HuH-7 (cell line): ENCODE measurements around the gene DOCK9.

Source experiments
- DNase-seq: peaks from one replicate; pipeline ENCODE4 v3.0.0; 2011; ENCODE audit warnings: low spot score

Gene DOCK9

DNA sequence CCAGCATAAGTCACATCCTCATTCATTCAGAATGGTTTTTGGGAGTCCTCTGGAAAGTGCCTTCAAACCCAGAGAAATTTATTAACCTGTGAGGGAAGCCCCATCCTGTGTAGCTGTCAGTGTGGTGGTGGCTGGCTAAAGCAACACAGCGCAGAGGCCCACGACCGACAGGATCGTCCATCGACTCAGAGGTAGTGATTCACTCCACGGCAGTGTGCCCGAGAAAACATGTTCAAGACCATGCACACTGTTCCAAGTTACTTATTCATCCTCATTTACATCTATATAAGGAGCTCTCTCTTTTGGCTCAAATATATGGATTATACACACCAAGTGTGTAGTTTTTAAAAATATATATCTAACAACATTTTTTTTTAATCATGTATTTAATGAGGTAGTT lies 129.1 kb downstream of the DOCK9 start:
- no peak for DNase-seq

DNA sequence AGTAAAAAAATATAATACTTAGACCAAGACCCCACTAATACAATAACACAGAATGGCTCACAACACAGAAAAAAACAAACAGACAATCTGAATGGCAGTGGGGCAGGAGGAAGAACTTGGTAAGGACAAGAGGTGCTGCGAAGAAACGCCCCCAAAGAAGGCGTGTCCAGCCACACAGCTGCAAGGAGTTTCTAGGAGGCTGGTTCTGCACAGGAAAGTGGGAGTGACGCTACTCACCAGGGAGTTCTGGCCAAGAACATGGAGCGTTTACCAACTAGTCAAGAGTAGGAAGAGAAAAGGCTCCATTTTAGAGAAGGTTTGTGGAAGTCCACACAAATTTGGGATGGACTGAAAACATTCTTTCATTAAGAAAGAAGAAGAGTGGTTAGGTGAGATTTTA lies 130.1 kb downstream of the DOCK9 start:
- no peak for DNase-seq

DNA sequence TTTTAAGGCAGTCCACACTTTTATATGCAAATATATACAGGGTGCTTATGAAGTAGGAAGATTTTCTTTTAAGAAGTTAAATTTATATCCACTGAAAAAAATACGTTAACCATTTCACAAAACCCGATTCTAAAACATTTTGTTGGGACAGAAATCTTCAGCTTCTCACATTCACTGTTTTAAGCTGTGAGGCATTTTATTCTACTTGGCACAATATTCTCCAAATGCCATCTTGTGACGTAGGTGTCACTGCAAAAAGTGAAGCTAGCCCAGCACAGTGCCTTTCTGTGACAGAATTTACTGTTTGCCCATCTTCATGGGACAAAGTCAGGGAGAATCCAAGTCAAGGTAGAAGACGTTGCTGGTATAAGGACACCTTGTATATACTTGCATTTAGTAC lies 130.9 kb downstream of the DOCK9 start:
- no peak for DNase-seq

DNA sequence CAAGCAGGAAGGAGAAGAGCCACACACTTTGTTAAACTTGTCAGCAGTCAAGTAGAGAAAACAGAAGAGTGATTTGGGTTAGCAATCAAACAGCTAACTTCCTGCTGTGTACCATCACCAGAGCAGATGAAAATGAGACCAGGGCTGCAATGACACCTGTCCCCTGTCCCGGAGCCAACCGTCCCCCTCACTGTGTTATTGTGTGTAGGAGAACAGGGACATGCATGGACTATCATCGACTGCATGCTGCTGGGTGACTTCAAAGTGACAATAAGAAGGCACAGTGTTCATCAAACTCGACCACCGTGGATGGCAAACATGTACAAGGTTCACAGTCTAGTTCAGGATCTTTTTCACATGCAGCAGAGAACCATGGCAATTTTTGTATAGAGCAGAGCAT lies 131.3 kb downstream of the DOCK9 start:
- no peak for DNase-seq

DNA sequence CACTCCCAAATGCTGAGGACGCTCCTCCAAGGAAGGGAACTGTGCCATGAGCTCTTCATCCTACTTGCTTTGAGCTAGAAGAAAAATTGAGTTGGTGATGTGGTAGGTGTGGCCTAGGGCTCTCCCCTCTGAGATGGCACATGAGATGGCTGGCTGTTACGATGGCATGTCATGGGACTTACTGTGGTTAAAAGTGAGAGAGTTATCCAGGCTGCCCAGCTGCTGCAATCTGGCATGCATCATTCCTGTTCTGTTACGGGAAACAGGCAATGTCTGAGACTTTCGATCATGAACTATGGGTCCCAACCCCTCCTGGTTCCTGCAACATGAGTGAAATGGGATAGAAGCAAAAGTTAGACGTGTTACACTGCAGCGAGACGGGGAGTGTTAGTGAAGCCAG lies 132.1 kb downstream of the DOCK9 start:
- no peak for DNase-seq

DNA sequence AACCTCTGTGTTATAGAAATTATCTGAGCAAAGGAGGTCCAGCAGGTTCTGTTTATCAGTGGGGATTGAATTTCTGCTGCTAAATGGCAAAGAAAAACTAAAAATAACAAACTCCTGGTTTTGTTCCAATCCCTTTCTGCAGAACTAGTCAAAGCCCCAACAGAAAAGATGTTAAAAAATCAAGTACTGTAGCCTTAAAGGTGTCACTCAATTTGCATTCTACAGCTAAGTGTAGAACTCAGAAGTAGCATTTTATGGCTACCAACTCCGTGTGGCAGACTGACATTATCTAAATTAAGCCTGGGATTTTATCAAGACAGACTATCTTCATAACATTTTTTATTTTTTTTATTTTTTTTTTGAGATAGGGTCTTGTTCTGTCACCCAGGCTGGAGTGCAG lies 133.8 kb downstream of the DOCK9 start:
- no peak for DNase-seq

DNA sequence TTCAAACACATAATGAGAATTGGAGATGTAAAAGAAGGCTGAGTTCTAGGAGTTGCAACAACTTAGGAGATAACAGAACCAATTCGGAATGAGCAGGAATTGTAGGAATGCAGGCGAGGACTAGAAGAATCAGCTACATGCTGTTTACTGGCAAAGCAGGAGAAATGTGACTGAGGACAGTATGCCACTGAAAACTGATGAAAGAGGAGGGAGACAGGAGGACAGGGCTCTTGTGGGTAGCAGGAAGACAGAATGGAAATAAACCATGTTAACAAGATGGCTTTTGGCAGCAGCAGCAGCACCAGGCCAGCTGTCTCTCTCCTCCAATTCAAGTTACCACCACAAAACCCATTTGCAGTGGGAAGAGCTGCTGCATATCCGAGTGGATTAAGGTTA lies 134.4 kb downstream of the DOCK9 start:
- no peak for DNase-seq

DNA sequence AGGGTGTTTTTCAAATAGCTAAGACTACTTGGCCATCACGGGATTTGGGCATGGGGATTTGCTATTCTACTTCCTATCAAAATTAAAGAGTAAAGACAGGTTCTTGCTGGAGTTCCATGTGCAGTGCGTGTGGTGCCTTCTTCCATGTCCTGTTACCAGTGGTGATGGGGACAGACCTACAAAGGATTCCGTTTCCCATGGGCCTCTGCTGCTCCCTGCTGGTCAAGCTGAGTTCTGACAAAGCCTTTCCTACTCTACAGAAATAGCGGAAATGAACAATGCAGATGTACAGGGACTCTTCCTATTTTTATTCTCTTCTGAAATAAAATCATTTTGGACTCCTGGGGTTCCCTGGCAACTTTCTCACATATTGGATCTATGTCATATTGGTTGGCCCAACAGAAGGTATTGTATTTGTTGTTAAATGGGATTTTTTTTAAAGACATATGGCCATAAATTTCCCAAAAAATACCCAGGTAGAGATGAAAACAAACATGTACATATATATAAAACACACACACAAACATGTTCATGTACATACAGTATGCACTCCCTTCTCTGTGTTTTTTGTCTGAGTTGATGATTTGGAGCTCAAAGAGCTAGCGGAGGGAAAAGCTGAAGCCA lies 134.9 kb downstream of the DOCK9 start:
- DNase-seq = peak; percentile 28

DNA sequence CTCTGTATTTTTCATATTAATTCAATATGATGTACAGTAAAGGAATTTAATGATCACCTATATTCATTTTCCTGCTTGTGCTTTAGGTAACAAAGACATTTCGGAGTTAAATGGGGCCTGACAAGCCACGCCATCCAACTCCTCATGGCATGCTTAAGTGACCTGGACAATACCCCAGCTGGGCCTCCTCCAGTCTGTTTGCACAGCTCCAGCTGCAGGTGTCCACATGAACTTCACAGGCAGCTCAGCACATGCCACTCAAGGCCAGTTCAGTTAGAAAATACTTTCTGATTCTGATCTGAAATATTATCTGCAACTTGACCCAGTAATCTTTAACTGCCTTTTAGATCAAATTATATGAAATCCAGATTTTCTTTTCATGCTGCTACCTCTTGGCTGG lies 135.8 kb downstream of the DOCK9 start:
- no peak for DNase-seq

DNA sequence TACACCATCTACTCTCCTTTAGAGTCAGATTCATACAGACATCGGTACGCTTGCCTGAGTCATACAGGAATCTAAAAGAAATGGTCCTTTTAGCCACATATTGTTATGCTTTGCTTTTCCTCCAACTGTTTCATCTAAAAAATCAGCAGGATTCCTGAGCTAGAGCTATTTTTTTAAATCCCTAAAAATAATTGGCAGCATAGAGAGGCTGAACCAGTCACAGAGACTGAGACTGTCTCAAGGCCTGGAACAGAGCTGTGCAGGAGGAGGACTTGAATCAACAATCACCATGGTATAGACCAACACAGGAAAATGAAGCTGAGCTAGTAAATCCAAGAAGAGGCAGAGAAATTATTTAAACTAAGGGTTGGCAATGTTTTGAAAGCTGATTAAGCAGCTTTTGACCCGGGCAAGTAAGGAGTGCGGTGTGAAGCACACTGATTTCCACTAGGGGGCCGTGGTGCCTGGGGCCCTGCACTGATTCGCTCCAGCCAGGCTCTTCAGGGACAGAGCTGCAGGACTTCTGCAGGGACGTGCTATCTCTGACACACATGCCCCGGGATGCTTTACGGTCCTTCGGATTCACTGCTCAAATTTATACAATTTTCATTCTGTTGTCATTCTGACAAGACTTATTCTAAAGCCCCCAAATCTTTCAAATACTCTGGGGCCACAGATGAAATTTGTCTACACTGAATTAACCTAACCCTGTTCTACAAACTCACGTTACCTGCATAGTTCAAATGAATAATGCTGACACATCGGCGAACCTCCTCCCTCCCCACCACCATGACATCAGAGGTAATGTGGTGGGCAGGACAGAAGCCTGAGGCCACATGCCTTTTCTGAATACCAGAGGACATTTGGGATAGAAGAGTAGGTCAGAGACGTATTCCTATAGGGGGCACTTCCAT lies 137.8 kb downstream of the DOCK9 start:
- DNase-seq = peak; percentile 45

DNA sequence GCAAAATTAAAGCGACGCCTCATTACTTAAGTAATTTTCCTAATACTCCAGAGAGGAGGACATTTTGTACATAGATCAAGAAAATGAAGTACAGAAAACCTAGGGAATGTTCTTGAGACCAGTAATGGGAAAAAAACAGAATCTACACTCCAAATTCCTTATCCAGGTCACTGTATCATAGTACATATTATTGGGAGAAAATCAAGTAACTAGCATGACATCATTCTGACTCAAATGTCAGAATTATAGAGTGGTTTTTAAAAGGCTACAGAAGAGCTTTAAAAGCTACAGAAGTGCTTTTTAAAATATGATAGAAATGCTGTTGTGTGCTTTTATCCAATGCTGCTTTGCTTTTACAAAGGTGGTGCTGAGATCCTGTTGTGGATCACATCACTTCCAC lies 139.1 kb downstream of the DOCK9 start:
- no peak for DNase-seq

DNA sequence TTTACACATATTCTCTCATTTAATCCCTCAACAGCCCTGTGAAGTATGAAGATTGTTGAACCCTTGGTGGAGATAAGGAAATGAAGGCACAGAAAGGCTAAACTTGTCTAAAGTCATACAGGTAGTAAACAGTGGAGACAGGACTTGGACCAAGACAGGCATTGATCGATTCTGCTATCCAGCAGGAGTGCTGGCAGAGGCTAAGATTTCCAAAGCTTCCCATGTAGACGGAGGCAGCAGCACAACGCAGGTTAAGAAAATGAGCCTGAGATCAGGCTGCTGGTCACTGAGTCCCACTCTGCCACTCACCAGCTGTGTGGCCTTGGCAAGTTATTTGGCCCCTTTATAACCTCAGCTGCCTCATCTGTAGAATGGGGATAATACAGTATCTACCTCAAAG lies 140.0 kb downstream of the DOCK9 start:
- no peak for DNase-seq

DNA sequence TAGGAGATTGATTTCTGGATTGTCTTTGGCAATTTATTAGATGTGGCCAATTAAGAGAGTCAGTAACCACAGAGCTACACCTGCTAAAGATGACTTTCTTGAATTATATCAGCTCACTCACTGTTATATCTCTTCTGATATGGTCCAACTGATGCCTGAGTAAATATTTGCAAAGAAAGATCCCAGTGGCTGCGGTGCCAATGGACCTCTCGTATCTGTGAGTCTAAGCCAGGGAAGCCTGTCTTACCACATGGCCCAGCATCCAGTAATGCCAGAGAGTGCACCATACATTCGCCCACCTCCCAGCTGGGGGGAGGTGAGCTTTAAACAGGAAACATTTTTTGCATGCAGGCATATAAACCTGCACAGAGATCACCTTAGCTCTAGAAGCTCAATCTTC lies 142.7 kb downstream of the DOCK9 start:
- no peak for DNase-seq

DNA sequence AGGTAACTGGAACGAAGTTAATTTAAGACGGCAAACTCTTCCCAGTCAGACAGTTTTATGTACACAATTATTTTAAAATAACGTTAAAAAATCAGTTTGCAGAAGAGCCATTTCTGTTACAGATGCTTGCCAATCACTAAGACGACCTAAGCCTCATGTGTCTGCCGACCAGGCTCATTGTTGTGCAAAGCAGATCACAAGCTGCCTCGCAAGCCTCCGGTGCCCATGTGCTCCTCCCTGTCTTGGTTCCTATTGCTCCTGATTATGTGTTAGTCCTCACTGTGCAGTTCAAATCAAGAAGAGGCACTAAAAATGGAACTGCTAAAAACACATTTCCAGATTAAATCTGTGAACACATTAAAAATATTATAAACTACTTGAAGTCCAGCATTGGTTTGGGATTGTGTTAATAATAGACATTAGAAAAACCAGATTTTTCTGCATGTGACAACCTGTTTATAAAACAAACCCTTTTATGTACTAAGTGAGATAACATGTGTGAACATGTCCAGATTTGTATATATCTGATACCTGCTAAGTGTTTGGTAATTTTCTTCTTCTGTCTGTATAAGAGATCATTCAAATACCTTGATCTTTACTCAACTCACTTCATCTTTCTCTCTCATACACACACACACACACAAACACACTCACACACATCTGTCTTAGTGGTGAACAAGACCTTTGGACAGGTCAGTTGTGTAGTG lies 143.5 kb downstream of the DOCK9 start:
- no peak for DNase-seq

DNA sequence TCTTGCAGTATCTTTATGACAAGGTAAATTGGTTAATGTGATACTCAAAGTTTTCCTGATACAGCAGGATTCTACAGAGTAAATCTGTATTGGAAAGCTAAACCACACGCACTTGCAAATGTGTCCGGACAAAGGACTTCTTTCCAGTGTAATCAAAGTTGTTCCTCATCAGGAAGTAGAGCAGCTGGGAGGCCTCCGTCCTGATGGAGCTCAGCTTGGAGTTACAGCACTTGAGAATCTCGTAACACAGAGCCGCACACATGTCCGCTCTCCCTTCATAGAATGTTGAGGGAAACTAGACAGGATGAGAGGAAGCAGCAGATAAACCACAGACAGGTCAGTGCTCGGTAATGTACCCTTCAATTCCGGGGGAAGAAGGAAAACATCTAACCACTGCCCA lies 146.6 kb downstream of the DOCK9 start:
- no peak for DNase-seq

DNA sequence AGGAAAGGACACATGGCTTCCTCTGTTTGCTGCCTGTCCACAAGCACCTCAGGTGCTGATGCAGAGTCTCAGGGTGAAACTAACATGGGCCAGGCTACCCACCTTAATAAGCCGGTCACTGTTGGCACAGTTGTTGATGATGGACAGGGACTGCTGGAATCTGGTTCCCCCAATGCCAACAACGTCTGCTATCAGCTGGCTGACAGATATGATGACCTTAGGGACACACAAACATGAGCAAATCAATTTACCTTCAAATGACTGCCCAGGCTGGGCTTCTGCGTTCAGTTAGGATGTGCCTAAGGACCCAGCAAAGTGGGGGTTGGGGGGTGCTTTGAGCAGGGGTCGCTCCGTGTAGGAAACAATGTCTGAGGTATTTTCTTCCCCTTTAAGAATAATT lies 148.3 kb downstream of the DOCK9 start:
- no peak for DNase-seq

DNA sequence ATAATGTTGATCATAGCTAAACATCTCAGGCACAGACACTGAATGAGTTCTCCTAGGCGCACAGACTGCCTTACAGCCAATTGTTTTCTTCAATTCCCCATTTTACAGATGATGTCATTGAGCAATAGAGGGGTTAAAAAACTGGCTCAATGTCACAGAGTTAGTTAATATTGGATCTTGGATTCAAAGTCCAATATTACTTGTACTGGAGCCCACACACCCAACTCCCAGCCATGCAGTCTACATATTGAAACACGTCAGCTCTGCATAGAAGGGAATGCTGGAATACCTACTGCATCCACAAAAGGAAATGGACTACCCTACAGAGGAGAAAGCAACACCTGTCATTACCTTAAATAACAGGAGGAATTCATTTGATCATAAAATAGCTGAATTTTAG lies 149.2 kb downstream of the DOCK9 start:
- DNase-seq = no peak

DNA sequence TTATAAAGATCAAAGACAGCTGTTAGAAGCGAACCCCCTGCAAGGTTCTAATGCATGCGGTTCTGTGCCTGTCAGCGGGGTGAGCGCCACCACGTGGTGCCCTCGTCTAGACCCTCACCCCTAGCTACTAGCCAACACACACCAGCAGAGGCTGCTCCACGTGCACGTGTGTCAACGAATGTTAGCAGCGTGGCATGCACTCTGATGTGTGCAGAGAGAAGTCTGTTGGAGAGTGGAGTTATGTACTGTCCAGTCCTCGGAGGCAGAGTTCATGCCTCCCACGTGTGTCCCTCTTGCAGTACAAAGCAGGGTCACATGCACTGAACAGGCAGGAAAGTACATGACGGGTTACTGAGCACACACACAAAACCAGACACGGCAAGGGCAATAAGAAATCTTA lies 150.4 kb downstream of the DOCK9 start:
- DNase-seq = no peak

DNA sequence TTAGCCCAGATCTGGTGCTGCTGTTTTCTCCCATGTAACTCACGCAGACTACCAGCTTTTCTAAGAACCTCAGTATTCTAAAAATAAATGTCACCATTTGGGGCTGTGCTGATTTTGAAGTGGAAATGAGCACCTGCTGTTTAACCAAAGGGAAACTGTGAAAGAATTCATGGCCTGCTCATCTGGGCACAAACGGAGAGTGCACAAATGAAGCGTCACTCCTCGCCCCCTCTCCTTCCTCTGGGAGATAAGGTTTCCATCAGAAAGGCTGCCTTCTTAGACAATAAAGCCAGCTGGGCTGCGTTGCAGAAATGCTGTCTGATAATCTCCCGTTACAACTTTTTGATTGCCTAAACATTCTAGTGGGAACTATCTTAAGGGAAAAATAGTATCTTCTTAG lies 151.7 kb downstream of the DOCK9 start:
- DNase-seq = no peak

DNA sequence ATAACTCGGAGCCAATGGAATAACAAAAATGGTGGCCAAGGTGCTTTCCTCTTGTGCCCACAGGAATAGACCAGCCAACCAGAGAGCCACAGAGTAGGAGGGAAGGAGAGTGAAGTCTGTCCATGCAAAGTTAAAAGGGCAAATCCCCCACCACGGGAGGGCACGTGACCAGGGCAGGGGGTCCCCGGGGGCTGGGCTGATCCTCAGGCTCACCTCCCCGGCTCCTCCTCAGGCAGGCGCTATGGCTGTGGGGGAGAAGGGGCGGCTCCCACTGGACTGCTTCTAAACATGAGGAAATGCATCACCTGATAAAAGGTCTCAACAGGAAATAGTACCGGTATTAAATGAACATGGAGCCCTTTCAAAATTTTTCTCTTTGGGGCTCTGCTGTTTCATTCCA lies 152.2 kb downstream of the DOCK9 start:
- DNase-seq = no peak

DNA sequence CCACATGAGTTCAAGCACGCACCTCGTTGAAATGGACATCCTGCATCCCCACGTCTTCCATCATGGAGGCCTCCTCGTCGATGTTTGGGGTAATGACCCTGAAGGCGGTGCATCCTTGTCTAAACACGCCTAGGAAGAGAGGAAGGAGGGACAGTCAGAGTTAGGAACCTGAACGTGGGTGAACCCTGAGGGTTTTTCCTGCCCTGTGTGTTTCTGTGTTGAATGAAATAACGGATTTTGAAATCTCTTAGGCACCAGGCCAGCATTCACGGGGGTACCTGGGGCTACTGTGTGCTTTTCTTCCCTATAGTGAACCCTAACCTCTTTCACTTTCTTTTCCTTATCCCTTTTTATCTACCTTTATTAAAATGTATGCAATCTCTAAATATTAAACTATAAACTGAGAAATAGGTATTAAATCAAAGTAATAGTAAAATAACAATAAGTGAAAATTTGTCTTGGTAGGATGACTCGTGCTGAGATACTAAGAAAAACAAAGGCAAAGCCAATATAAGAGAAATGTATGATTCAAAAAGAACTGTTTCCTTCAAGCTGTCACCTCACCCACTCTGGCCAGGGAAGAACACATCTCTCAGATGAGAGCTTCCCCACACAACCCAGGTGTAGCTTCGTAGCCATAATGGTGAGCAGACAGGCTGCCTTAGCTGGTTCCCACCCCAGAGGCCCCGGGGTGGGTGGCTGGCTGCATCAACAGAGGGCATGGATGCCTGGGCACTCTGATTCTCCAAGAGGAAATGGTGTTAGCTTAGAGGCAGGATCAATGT lies 153.3 kb downstream of the DOCK9 start:
- no peak for DNase-seq

DNA sequence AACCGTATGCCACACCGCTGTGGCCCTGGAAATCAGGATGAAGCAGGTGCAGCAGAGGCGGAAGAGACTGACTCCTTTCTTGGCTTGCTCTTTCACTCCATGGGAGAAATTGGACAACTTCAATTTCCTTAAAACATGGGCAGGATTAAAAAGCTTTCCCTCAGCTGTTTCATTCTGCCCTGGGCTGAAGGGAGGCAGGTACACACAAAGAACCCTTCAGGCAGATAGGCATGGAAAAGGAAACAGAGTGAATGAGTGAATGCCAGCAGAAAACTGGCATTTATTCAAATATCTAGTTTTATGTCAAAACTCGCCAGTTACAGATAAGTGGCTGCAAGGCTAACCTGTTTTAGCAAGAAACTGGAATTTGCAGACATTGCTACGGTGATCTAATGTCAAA lies 154.4 kb downstream of the DOCK9 start:
- no peak for DNase-seq
